ENCODE measurements around the gene BICC1. TPM values are rescaled to one million over a fixed set of nuclear protein-coding genes. Genes with fewer than 3 reads are reported as not detected.

BICC1 gene
- total RNA-seq, 1 donor from 2014 or later = 0.12 TPM

DNA sequence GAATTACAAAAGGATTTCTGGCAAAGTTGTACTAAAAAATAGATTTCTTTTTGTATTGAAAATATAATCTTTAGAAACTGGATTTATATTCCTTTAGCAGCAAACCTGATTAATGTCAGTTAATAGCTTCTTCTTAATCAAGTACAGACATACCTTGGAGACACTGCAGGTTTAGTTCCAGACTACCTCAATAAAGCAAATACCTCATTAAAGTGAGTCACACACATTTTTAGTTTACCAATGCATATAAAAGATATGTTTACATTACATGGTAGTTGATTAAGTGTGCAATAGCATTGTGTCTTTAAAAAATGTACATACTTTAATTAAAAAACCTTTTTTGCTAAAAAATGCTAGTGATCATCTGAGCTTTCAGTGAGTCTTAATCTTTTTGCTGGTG, 215.0 kb downstream of the BICC1 start:
- no peak for DNase-seq
- H3K4me3 Mint-ChIP-seq (ENCODE audit: unreplicated experiment) = no peak overlapping the region
- peaks cover 16% of the 10 kb centered on the region for H3K36me3 Mint-ChIP-seq (ENCODE audit: unreplicated experiment)
- H3K27ac Mint-ChIP-seq (ENCODE audit: unreplicated experiment) = no peak overlapping the region
- H3K27me3 Mint-ChIP-seq (ENCODE audit: unreplicated experiment) = no peaks in the 10 kb centered on the region
- H3K4me1 Mint-ChIP-seq (ENCODE audit: low read depth, unreplicated experiment) = no peaks in the 10 kb centered on the region
- no peaks in the 10 kb centered on the region for H3K9me3 Mint-ChIP-seq (ENCODE audit: unreplicated experiment)
- TF ChIP-seq, protein P1, sequence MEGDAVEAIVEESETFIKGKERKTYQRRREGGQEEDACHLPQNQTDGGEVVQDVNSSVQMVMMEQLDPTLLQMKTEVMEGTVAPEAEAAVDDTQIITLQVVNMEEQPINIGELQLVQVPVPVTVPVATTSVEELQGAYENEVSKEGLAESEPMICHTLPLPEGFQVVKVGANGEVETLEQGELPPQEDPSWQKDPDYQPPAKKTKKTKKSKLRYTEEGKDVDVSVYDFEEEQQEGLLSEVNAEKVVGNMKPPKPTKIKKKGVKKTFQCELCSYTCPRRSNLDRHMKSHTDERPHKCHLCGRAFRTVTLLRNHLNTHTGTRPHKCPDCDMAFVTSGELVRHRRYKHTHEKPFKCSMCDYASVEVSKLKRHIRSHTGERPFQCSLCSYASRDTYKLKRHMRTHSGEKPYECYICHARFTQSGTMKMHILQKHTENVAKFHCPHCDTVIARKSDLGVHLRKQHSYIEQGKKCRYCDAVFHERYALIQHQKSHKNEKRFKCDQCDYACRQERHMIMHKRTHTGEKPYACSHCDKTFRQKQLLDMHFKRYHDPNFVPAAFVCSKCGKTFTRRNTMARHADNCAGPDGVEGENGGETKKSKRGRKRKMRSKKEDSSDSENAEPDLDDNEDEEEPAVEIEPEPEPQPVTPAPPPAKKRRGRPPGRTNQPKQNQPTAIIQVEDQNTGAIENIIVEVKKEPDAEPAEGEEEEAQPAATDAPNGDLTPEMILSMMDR (IDR thresholded peaks at IDR 0.05; ENCODE audit: partially characterized antibody, unreplicated experiment) = no peak

GRCh38 chr10:58731276-58731675, 218.6 kb downstream of the BICC1 start:
- Mint-ChIP-seq H3K9me3 (ENCODE audit: unreplicated experiment) (peaks cover 6% of the 10 kb centered on the region), H3K4me3 (ENCODE audit: unreplicated experiment) (no peak overlapping the region), H3K27ac (ENCODE audit: unreplicated experiment) (no peak overlapping the region), H3K36me3 (ENCODE audit: unreplicated experiment) (peaks cover 16% of the 10 kb centered on the region), H3K4me1 (ENCODE audit: low read depth, unreplicated experiment) (peaks cover 14% of the 10 kb centered on the region), H3K27me3 (ENCODE audit: unreplicated experiment) (peaks cover 5% of the 10 kb centered on the region)
- no peak for DNase-seq
- TF ChIP-seq, protein P1 (IDR thresholded peaks at IDR 0.05; ENCODE audit: partially characterized antibody, unreplicated experiment) = no peak

GRCh38 chr10:58733436-58733835, 220.8 kb downstream of the BICC1 start:
- TF ChIP-seq, protein P1 (IDR thresholded peaks at IDR 0.05; ENCODE audit: partially characterized antibody, unreplicated experiment) = no peak
- Mint-ChIP-seq H3K4me3 (ENCODE audit: unreplicated experiment) (peak overlapping the region; percentile 21), H3K4me1 (ENCODE audit: low read depth, unreplicated experiment) (peaks cover 14% of the 10 kb centered on the region), H3K27me3 (ENCODE audit: unreplicated experiment) (peaks cover 5% of the 10 kb centered on the region), H3K27ac (ENCODE audit: unreplicated experiment) (peak overlapping the region; percentile 82), H3K36me3 (ENCODE audit: unreplicated experiment) (peaks cover 16% of the 10 kb centered on the region), H3K9me3 (ENCODE audit: unreplicated experiment) (peaks cover 6% of the 10 kb centered on the region)
- DNase-seq = peak; percentile 17

- TF ChIP-seq, protein P1 (IDR thresholded peaks at IDR 0.05; ENCODE audit: partially characterized antibody, unreplicated experiment) = no peak
- H3K4me1 Mint-ChIP-seq (ENCODE audit: low read depth, unreplicated experiment) = peaks cover 14% of the 10 kb centered on the region
- peak overlapping the region; percentile 82 for H3K27ac Mint-ChIP-seq (ENCODE audit: unreplicated experiment)
- peaks cover 5% of the 10 kb centered on the region for H3K27me3 Mint-ChIP-seq (ENCODE audit: unreplicated experiment)
- H3K4me3 Mint-ChIP-seq (ENCODE audit: unreplicated experiment) = peak overlapping the region; percentile 21
- peaks cover 6% of the 10 kb centered on the region for H3K9me3 Mint-ChIP-seq (ENCODE audit: unreplicated experiment)
- DNase-seq = no peak
- peaks cover 16% of the 10 kb centered on the region for H3K36me3 Mint-ChIP-seq (ENCODE audit: unreplicated experiment)
These were observed 221.4 kb downstream of the BICC1 start for GRCh38 chr10:58734116-58734515.

DNA sequence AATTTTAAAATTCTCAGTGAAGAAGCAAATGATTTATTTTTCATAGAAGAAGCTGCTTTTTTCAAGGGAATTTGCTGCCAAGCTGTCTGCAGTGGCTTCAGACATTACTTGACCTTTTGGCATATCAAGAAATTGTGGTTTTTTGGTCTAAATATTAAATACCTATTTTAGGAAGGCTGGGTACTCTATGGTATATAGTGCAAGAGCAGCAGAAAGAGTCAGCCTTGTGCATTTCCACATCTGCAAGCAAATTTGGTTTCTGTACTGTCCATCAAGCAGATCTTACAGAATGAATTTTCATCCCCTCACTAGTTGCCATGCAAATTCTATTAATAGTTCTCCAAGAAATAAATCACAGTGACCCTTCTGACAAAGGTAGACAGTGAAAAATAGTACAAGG, 222.0 kb downstream of the BICC1 start:
- TF ChIP-seq, protein P1 (IDR thresholded peaks at IDR 0.05; ENCODE audit: partially characterized antibody, unreplicated experiment) = no peak
- no peak overlapping the region for H3K4me3 Mint-ChIP-seq (ENCODE audit: unreplicated experiment)
- H3K36me3 Mint-ChIP-seq (ENCODE audit: unreplicated experiment) = peaks cover 11% of the 10 kb centered on the region
- no peak overlapping the region for H3K27ac Mint-ChIP-seq (ENCODE audit: unreplicated experiment)
- peaks cover 14% of the 10 kb centered on the region for H3K4me1 Mint-ChIP-seq (ENCODE audit: low read depth, unreplicated experiment)
- no peak for DNase-seq
- H3K27me3 Mint-ChIP-seq (ENCODE audit: unreplicated experiment) = peaks cover 5% of the 10 kb centered on the region
- peaks cover 6% of the 10 kb centered on the region for H3K9me3 Mint-ChIP-seq (ENCODE audit: unreplicated experiment)

Data from glutamatergic neuron (in vitro differentiated cells).